ENCODE results near the gene RYR3. TPM values are rescaled to one million over a fixed set of nuclear protein-coding genes. Genes with fewer than 3 reads are reported as not detected.

RYR3 gene
- total RNA-seq, 1 donor from 2014 or later, result under 0.01 TPM

DNA sequence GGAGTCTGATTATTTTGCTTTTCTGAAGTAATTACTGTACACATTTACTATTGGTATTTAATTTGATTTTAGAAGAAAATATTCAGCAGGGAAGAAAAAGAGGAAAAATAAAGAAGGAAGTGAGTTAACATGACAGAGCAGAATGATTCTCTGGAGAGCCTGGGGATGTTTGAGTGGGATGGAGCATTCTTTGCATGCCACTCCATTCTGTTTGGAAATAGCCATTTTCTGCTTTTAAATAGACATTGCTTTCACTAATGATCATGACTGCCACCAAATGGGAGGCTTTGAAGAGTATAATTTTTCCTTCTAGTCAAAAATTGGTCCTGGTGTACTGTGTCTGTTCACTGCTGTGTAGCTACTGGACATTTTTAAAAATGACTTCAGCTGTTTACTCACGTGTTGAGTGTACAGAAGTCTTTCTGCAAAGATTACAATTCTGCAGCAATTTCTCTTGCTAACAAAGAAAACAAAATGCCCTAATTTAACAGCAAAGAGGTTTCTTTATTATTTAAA lies 196.1 kb downstream of the RYR3 start:
- DNase-seq (ENCODE audit: low read depth, low spot score), result no peak

DNA sequence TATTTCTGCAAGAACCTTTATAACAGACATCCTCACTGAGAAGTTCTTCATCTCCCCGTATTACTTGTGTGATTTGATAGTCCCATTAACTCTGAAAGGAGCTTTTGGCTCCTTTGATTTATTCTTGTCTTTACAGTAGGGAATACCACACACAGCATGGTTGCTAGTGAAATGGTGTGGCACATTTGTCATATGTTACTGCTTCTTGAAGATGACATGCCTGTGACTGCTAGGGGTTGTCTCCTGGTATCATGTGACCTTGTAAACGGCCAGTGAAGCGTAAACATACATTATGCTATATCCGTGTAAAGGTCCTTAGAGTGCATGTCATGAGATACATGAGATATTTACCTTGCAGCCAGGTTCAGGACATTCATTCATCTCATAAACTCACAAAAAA lies 197.9 kb downstream of the RYR3 start:
- no peak for DNase-seq (ENCODE audit: low read depth, low spot score)

DNA sequence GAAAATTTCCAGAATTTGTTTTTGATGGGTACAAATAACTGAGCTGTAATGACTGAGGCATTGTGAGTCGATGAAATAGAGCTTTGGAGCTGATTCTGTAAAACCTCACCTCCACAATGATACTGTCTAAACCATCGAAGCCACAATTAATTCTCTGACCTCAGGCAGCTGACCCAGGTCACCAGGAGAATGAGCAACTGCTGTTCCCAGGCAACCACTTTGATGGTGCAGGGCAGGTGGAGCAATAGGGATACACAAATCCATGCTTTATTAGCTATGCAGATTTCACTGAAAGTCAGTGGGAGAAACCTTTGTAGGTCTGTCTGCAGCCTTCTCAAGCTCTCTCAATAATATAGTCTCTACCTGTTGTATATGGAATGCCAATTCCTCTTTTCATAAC lies 204.4 kb downstream of the RYR3 start:
- DNase-seq (ENCODE audit: low read depth, low spot score), result no peak

DNA sequence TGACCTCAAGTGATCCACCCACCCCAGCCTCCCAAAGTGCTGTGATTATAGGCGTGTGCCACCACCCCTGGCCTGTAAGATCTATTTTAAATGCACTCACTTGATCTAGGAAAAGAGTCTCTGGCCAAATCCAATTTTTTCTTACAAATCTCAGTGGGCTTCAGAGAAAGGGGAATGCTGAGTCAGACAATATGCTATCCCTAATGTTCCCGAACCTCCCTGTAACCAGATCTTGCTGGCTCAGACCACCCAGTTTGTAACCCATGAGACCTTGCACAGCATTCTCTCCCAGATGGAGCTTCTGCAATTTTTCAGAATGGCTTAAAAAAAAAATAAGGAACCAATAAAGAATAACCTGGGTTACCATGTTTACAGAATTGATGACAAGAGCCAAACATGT lies 205.8 kb downstream of the RYR3 start:
- DNase-seq (ENCODE audit: low read depth, low spot score), result no peak

DNA sequence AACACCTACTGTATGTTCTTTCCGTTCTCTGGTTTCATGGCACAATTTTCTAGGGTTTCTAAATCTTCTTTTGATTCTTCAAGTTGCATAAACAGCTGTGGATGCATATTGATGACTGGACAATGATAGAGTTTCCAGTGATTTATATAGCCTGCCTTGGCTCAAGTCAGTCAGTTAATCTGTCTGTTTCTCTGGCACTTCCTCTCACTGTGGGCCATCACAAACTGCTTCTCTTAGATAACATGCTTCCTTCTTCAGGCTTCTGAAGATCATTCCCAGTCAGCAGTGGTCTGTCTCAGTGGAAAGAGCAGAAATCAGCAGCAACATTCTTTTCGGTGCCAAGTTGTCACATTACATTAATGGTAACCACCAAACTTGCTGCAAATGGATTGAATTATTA lies 207.2 kb downstream of the RYR3 start:
- no peak for DNase-seq (ENCODE audit: low read depth, low spot score)

DNA sequence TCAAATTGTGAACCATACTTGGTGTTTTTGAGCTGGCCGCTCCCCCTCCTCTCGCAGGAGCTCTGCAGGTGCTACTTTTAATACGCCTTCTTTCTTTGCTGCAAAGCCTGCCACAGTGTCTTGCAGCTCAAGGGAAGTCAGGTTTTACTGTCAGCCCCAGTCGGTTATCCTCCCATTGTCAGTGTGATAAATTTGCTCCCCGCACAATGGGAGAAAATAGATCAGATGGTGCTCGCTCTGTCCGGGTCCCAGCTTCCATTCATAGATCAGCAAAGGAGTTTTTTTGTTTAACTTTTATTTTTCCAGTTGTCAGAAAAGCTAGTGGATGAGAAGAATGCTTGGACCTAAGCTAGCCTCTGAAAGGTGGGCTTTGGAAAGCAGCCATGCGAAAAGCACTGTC lies 207.7 kb downstream of the RYR3 start:
- no peak for DNase-seq (ENCODE audit: low read depth, low spot score)

DNA sequence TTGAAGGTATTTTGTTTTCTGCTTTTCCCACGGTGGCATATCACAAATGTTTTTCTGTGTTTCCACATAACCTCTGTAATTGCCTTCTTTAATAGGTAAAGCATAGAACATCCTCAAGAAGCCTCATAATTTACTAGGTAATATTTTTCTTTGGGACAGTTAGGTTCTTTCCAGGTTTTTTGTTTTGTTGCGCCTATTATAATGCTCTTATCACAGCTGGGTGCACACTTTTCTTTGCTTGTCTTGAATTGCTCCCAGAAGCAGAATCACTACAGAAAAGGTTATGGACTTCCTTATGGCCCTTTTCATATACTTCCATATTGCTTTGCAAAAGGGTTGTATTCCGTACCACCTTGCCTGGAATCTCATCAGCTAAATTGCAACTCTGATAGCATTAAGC lies 213.5 kb downstream of the RYR3 start:
- no peak for DNase-seq (ENCODE audit: low read depth, low spot score)

DNA sequence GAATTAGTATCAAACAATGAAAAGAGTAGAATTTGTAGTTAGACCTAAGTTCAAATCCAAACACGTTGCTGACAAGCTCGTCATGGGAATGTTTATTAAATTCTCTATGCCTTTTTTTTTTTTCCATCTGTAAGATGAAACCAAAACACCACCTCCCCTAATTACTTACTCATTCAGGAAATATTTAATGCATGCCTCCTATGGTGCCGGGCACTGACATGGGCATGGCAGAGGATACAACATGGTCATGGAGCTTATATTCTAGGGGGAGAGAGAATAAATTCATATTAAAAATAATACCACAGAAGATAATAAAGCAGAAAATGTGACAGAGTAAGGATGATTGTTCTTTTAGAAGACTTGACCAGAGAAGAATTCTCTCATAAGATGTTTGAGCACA lies 215.8 kb downstream of the RYR3 start:
- DNase-seq (ENCODE audit: low read depth, low spot score), result no peak

DNA sequence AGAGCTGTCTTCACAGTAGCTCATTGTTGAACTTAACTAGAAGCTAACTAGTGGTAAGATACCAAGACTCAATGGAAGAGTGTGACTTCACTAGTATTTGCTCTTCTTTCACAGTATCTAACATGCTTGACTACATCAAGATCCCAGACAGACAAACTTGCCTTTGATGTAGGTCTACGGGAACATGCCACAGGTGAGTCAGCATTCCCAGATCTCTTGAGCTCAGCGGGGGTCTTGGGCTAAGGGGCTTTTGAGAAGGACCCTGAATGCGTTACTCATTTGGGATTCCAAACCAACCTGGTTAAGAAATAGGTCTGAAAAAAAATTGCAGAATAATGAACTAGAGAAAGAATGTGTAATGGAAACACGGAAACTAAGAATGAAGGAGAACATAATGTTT lies 222.4 kb downstream of the RYR3 start:
- no peak for DNase-seq (ENCODE audit: low read depth, low spot score)

DNA sequence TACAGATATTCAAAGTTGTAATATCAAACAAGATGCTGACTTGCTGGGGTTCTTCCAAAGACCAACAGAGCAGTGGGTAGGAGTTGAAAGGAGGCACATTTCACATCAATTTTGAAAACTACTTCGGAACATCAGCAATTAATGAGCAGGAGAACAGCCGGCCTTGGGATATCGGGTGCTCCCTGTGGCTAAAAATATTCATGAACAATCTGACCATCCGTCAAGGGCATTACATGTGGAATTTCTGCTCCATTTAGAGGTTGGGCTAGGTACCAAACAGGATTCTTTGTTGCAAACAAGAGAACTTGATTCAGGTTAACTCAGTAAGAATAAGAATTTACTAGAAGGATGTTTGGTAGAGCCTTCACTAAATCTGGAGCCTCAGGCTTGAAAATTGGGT lies 223.9 kb downstream of the RYR3 start:
- no peak for DNase-seq (ENCODE audit: low read depth, low spot score)

DNA sequence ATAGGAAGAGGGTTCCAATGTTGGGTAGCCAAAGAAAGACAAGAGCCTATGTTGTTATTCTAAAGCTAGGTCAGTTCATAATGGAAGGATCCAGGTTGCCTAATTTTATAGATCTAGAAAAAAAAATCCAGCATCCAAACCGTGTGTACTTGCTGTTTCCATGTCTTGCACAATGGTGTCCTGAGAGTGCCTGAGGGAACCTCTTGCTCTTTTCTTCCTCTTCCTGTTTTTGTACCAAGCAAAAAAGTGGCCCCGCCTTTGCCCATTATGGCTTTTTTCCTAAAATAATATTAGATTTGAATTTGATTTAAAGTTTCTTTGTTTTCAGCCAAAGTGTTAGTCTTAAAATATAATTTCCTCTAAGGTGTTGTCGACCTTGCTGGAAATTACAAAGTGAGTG lies 224.4 kb downstream of the RYR3 start:
- no peak for DNase-seq (ENCODE audit: low read depth, low spot score)

DNA sequence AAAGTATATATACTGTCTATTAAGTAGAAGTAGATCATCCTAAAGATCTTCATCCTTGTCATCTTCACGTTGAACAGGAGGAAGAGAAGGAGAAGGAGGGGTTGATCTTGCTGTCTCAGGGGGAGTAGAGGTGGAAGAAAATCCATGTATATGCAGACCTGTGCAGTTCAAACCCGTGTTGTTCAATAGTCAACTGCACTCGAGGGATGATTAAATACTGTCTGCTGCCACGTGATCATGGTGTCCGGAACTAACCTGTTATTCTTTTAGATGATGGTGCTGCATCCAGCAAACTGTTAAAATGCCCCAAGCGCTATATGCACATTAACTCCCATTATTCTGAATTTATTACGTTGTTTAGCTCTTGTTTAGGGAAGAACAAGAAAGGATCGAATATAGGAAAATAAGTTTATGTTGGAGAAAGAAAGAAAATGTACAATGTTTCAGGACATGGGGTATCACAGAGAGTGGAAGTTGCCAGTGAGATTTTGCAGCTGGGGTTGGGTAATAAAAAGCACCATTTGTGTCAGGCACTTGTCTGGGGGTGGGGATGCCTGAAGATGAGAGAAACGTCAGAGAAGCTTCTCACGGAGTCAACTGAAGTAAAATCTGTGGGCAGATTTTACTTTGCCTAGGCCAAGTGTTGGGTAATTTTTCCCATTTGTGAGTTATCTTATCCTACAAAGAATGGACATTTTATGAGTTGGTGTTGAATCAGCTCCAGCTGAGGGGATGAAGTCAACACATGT lies 229.2 kb downstream of the RYR3 start:
- DNase-seq (ENCODE audit: low read depth, low spot score), result no peak

DNA sequence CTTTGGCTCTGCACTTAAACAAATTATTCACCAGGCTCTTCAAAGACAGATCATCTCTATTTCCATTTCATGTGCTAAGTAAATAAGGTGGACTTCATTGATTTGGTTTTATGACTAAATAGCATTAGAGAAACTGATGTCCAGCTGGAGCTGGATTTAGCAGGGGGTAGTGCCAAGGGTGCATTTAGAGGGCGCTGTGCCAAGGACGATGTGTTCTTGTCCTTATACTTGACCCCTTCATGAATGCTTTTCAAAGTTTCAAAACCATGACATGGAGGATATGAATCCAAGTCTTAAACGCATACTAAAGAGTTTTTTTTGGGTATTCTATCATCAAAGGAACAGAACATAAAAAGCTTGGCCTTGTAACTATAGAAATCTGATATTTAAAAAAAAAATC lies 233.2 kb downstream of the RYR3 start:
- no peak for DNase-seq (ENCODE audit: low read depth, low spot score)

DNA sequence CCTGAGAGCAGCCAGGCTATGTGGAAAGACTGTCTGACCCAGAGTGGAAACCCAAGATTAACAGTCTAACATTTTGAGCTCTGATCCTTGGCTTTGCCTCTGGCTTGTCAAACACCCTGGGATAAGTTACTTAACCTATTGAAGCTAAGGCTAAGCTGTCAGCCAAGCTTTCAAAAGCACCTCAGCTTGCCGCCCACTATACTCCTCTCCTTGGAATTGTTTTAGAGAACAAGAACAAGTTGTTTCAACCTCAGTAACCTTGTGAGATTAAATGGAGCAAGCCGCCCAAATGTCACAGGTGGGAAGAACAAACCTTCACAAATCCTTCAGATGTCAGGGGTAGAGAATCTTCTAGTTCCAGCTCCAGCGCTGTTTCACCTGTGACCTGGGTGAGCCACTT lies 235.1 kb downstream of the RYR3 start:
- DNase-seq (ENCODE audit: low read depth, low spot score), result no peak

DNA sequence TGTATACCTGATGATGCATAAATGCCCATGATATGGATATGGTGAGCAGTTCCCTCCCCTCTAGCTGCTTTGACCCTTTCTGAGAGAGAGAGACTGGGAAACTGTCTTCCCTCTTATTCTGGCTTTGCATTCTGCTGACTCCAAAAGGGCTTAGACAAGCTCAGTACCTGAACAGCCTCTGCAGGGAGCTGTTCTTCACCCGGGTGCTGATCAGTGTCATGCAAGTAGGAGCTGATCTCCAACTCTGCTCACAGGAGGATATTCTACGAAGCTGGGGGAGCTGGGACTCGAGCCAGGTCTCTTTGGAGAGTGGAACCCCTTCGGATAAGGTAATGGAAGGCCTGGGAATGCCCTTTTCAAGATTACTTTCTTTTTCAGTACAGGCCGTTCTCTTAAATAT lies 237.1 kb downstream of the RYR3 start:
- peak; percentile 2 for DNase-seq (ENCODE audit: low read depth, low spot score)

DNA sequence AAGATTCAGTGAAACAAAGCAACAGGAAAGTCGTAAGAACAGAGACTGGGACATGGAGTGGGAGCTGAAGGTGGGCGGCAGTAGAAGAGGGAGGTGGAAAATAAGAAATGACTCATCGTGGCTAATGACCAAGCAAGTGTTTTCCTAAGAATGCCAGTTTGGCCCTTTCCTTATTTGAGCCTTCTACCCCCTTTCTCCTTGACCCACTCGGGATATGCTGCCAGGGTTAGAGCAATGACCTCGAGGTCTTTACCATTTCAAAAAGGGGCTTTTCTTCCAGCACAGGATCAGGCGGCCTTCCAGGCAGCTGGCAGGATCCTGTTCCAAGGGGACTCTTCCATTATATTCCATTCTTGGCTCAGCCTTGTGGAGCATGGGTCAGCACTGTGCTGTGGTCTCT lies 241.1 kb downstream of the RYR3 start:
- no peak for DNase-seq (ENCODE audit: low read depth, low spot score)

DNA sequence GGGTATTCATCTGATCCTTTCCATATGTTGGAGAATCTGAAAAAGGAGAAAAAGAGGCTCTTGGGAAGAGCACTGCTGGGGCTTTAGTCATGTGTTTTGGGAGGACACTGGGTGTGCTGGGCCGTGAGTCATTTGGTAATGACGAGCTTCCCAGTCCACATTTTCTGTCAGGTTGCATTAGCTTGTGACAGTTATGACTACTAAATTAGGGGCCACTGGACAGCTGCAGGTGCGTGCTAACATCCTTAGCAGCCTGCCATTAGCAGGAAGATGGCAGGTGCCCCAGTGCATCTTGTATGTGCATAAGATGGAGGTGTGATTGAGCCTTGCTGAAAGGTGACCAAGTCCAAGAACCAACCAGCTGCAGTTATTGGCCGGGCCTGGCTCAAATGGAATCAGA lies 242.4 kb downstream of the RYR3 start:
- DNase-seq (ENCODE audit: low read depth, low spot score), result no peak

DNA sequence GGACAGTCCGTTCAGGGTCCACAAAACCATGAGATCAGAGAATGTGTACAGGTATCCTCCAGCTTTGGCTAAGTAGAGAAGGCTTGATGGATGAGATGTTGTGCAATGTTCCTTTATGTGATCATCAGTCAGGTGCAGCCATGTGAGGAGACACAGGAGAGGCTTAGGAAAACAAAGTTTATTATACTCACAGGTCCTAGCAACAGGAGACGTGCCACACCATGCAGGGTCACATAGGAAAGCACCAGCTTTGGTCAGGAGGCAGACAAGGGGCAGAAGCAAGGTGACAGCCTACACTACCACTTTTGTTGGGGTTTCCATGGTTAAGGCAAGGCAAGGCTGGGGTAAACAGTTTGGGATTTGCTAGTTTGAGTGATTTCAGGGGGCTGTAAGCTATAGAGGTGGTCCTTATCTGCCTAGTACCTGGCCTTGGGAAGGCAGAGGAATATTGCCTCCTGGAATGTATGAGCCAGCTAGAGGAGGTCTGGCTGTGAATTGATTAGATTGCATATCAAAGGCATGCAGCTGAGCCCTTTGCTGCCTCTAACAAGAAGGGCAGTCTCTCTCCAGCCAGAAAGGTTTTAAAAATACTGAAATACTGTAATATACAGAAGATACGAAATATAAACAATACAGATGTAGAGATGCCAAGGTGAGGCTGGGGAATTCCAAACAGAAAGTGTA lies 248.6 kb downstream of the RYR3 start:
- no peak for DNase-seq (ENCODE audit: low read depth, low spot score)

DNA sequence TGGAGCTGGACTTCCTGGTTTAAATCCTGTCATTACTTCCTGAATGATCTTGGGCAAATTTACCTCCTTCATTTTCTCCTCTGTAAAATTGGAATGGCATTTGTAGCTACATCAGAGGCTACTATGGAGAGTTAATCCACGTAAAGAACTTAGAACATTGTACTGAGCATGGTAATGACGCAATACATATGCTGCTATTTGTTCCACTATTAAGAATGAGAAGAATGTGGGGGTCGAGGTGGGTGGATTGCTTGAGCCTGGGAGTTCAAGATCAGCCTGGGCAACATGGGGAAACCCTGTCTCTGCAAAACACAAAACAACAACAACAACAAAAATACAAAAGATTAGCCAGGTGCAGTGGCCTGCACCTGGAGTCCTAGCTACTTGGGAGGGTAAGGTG lies 250.6 kb downstream of the RYR3 start:
- no peak for DNase-seq (ENCODE audit: low read depth, low spot score)

DNA sequence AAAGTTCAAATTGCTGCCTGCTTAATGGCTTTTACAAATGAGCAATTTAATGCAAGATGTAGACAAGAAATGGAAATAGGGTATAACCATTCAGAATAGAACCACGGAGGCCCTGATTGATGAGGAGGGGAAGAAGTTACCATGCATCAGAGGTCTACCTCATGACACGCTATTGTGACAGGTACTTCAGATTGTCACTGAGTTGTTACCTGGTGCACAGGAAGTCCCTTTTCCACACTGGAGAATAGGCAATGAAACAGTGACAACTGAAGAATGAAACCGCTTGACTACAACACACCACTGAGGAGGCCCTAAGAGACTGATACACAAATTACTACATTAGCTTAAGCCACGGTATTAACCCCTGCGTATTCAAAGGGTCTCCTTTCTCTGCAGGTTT lies 251.2 kb downstream of the RYR3 start:
- no peak for DNase-seq (ENCODE audit: low read depth, low spot score)

DNA sequence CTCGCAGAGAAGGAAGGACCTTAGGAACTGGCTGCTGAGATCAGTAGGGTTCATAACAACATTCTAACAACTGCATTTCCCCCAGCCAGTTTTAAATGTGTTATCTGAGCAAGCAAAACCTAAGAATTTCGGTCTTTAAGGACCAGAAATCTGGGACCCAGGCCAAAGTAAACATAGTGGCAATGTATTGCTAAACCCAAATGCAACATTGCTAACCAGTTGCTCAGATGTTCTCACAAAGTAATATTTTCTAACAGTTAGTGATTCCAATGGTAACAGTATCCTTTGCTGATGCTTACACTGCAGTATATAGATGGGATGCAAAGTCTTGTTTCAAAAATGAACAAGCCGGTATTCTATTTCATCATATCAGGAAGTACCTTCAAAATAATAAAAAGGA lies 254.3 kb downstream of the RYR3 start:
- DNase-seq (ENCODE audit: low read depth, low spot score), result no peak

DNA sequence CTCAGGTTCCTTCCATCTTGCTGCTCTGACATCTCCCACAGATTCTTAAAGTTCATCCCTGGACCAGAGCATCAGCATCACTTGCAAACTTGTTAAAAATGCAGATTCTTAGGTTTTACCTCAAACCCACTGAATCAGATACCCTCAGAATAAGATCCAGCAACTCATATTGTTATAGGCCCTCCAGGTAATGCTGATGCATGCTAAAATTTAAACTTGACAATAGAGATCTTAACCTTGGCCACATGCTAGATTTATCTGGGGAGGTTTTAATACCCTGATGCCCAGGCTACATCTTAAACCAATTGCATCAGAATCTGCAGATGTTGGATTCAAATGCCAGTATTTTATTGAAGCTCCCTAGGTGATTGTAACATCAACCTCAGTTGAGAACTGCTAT lies 256.9 kb downstream of the RYR3 start:
- DNase-seq (ENCODE audit: low read depth, low spot score), result no peak

DNA sequence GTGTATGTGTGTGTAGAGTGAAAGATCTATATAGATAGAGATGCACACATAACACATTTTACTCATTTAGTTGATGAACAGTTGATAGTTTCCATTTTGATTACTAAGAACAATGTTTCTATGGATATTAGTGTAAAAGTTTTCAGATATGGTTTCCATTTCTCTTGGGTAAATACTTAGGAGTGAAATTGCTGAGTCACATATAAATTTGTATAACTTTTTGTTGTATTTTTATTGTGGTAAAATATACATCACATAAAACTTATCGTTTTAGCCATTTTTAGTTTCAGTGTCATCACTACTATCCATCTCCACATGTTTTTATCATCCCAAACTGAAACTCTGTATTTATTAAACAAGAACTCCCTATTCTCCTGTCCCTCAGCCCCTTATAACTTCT lies 258.3 kb downstream of the RYR3 start:
- DNase-seq (ENCODE audit: low read depth, low spot score), result no peak
